DMS114 treated with DMSO at 0.1 percent for 48 hours (cell line): ENCODE measurements around the gene SYCE1.
"Not testable (repeated sequence)": the region's sequence is repeated elsewhere in the genome, so short reads cannot be mapped to it uniquely, and the experiment has no call there.

Experiments
- DNase-seq: peaks from one replicate; lab custom pipeline; 2025; ENCODE audit not compliant: unreplicated experiment; lab: John Stamatoyannopoulos, UW

SYCE1 gene

GRCh38 chr10:133565441-133566294 lies at the start of gene SYCE1:
Gene SYCE1, minus strand, starts transcription at chr10:133565583. Its CDS starts 54 bp downstream, at chr10:133565529.
- peak; percentile 88 for DNase-seq

GRCh38 chr10:133614830-133615580 lies 49.6 kb upstream of the SYCE1 start:
- DNase-seq, result no peak

- no peak for DNase-seq
These were observed 48.3 kb upstream of the SYCE1 start for GRCh38 chr10:133613699-133614098.

GRCh38 chr10:133611079-133611478 lies 45.7 kb upstream of the SYCE1 start:
- no peak for DNase-seq

- DNase-seq, result peak; percentile 12
These were observed 43.5 kb upstream of the SYCE1 start for GRCh38 chr10:133608855-133609254.

GRCh38 chr10:133603434-133603833 lies 38.1 kb upstream of the SYCE1 start:
- DNase-seq, result not testable (repeated sequence)

- DNase-seq, result no peak
These were observed 35.3 kb upstream of the SYCE1 start for GRCh38 chr10:133600657-133601056.

GRCh38 chr10:133599869-133600268 lies 34.5 kb upstream of the SYCE1 start:
- DNase-seq, result not testable (repeated sequence)

GRCh38 chr10:133592716-133593115 lies 27.3 kb upstream of the SYCE1 start:
- DNase-seq, result no peak

GRCh38 chr10:133590970-133591359 lies 25.6 kb upstream of the SYCE1 start:
- no peak for DNase-seq

- DNase-seq, result no peak
These were observed 25.0 kb upstream of the SYCE1 start for GRCh38 chr10:133590226-133590969.

GRCh38 chr10:133577037-133577436 lies 11.7 kb upstream of the SYCE1 start:
- DNase-seq, result not testable (repeated sequence)

GRCh38 chr10:133573460-133573859 lies 8.1 kb upstream of the SYCE1 start:
- DNase-seq, result not testable (repeated sequence)

- not testable (repeated sequence) for DNase-seq
These were observed 6.7 kb upstream of the SYCE1 start for GRCh38 chr10:133572055-133572454.

- not testable (repeated sequence) for DNase-seq
These were observed 4.4 kb upstream of the SYCE1 start for GRCh38 chr10:133569801-133570200.

GRCh38 chr10:133568831-133569527 lies 3.6 kb upstream of the SYCE1 start:
- DNase-seq, result not testable (repeated sequence)

GRCh38 chr10:133568287-133568614 lies 2.9 kb upstream of the SYCE1 start:
- no peak for DNase-seq

GRCh38 chr10:133567609-133568286 lies 2.4 kb upstream of the SYCE1 start:
- no peak for DNase-seq

- no peak for DNase-seq
These were observed 1.7 kb upstream of the SYCE1 start for GRCh38 chr10:133567119-133567518.

- DNase-seq, result no peak
These were observed 567 bp downstream of the SYCE1 start for GRCh38 chr10:133564816-133565215.
